Measurements from ENCODE around the gene GPATCH8.

The GPATCH8 gene

DNA sequence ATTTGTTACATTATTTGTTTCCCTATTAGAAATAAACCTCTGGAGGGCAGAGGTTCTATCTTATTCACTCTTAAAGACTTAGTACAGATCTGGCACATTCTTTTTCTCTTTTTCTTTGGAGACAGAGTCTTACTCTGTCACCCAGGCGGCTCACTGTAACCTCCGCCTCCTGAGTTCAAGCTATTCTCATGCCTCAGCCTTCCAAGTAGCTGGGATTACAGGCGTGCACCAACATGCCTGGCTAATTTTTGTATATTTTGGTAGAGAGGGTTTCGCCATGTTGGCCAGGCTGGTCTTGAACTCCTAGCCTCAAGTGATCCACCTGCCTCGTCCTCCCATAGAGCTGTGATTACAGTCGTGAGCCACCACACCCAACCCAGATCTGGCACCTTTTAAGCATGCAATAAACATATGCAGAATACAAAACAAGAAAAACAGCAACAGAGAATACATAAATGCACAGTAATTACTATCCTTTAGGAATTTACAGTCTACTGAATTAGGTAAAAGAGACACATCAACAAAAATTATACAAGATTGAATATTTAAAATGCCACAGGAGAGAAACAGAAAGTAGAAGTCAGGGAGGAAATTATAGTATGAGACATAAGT is 52.1 kb downstream of the GPATCH8 start:
- no peak for DNase-seq

- DNase-seq = no peak
Measured at GRCh38 chr17:44448412-44448811, 54.8 kb downstream of the GPATCH8 start.

- no peak for DNase-seq
Measured at GRCh38 chr17:44444735-44445105, 58.5 kb downstream of the GPATCH8 start.

DNA sequence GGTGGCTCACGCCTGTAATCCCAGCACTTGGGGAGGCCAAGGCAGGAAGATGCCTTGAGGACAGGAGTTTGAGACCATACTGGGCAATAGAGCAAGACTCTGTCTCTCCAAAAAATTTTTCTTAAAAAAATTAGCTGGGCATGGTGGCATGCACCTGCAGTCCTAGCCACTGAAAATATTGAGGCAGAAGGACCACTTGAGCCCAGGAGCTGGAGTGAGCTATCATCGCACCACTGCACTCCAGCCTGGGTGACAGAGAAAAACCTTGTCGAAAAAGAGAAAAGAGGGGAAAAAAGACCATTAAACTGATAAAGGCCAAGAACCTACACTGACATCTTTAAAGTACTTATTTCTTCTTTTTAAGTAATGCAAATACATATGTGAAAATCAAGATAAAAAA is 60.4 kb downstream of the GPATCH8 start:
- DNase-seq = no peak

DNA sequence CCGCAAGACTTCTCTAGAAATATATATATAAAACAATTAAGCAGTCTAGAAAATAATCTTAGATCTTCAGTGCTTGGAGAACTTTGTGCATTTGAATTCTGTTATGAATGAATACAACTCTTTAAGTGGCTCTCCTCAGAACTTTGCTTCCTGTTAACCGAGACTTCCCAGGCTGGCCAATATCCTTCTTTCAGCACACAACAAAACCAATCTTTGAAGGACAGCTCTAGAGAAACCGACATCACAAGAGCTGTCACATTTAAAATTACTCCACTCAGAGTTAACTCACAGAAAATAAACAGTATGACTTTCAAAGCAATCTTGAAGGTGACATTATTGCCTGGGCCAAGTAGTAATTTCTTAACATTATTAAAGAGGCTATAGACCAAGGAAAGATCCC is 64.0 kb downstream of the GPATCH8 start:
- peak in 1 of 2 donors; percentile 7 for DNase-seq

GRCh38 chr17:44438636-44439035 is 64.6 kb downstream of the GPATCH8 start:
- DNase-seq = peak; percentile 17 to 28

GRCh38 chr17:44436336-44436735 is 66.9 kb downstream of the GPATCH8 start:
- no peak for DNase-seq

DNA sequence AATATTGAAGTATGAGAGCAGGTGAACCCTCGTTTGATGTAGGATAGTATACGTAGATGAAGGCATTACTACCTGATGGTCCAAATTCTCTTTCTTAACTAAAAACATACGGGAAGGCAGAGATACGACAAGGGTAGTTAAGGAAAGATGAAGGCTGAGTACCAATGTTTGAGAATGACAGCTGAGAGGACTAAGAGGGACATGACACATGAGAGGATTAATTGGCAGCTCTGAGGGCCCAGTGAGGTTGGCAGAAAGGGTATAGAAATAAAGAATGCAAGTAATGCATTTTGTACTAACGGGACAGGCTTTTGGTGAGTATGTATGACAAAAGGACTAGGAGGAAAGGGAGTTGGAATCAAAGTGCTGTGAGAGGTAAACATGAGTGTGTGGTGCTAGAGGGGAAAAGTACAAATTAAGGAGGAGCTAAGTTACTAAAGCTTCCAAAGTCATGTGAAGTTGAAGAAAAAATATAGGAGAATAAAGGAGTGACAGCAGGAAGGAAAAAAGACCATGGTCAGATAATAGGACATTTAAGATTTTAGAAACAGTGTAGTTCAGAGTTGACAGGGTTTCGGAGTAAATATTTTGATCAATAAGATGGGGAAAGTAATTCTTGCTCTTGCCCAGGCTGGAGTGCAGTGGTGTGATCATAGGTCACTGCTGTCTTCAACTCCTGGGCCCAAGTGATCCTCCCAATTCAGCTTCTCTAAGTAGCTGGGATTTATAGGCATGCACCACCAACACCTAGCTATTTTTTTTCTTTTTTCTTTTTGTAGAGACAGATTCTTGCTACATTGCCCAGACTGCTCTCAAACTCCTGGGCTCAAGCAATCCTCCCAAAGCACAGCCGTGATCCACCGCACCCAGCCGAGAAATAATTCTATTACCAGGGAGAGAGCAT is 70.7 kb downstream of the GPATCH8 start:
- no peak for DNase-seq

DNA sequence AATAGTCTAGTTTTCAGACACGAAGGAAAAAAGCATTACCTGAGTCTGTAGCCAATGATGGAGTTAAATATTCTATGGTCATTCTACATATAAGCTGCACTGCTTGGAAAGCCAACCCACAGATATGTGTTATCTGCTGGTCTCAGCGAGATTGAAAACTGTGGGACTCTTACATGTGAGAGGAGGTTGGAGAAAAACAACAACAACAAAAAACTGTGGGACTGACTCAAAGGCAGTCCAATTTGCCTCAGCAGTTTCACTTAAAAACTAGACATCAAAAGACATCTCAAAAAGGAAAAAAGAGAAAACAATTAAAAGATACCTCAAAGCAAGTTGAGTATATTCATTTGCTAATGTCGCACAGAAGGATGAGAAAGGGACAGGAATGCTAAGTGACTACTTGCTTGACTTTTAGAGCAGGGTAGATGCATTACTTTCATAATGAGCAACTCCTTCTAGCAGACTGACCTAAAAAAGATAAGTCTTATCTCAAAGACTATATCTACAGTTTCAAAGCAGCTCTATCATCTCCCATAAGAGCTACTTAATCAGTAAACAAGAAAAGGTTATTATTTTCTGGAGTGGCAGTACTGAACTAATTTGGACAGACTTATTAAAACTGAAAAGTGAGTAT is 78.3 kb downstream of the GPATCH8 start:
- DNase-seq = no peak

- no peak for DNase-seq
Measured at GRCh38 chr17:44417553-44417952, 85.7 kb downstream of the GPATCH8 start.

- no peak for DNase-seq
Measured at GRCh38 chr17:44416558-44417289, 86.5 kb downstream of the GPATCH8 start.

DNA sequence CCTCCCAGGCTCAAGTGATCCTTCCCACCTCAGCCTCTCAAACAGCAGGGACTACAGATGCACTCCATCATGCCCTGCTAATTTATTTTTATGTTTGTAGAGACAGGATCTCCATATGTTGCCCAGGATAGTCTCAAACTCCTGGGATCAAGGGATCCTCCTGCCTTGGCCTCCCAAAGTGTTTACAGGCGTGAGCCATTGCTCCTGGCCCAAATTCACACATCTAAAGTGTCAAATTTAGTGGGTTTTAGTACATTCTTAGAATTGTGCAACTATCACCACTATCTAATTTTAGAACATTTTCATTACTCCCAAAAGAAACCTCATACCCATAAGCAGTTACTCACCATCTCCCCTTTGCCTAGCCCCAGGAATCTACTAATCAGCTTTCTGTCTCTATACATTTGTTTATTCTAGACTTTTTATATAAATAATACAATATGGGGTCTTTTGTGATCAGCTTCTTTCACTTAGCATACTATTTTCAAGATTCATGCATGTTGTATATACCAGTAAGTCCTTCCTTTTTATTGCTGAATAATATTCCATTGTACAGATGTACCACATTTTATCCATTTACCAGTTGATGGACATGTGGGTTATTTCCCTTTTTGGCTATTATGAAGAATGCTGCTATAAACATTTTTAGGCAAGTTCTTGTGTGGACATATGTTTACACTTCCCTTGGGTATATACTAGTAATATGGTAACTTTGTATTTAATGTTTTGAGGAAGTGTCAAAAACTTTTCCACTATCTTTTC is 88.6 kb downstream of the GPATCH8 start:
- DNase-seq = no peak

DNA sequence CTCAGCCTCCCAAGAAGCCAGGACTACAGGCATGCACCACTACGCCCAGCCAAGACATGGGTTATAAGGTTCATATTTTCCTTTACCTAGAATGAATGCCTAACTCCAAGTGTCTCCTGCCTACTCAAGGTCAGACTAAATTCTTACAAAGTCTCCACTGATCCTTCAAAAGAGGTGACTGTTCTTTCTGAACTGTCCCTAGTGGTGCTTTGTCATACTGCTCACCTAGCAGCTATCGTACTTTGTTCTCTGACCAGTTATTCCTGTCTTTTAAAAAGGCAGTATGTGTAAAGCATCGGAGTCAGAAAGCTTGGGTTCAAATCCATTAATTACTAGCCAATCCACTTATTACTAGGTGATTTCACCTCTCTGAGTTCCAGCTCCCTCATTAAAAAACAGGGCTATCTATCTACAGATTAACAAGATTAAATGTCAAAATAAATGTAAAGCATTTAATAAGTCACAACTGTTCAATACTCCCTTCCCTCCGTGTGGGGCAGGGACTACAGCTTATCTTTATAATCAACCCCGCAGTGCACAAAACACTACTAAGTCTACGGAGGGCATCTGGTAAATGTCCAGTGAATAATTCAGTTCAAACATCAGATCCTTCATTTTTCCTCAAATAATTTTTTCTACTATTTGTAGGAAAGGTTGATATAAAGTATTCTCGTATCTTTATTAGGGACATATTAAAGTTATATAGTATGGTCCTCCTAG is 93.7 kb downstream of the GPATCH8 start:
- DNase-seq = no peak

- DNase-seq = no peak
Measured at GRCh38 chr17:44408786-44409185, 94.4 kb downstream of the GPATCH8 start.

- no peak for DNase-seq
Measured at GRCh38 chr17:44402564-44403172, 100.5 kb downstream of the GPATCH8 start.

DNA sequence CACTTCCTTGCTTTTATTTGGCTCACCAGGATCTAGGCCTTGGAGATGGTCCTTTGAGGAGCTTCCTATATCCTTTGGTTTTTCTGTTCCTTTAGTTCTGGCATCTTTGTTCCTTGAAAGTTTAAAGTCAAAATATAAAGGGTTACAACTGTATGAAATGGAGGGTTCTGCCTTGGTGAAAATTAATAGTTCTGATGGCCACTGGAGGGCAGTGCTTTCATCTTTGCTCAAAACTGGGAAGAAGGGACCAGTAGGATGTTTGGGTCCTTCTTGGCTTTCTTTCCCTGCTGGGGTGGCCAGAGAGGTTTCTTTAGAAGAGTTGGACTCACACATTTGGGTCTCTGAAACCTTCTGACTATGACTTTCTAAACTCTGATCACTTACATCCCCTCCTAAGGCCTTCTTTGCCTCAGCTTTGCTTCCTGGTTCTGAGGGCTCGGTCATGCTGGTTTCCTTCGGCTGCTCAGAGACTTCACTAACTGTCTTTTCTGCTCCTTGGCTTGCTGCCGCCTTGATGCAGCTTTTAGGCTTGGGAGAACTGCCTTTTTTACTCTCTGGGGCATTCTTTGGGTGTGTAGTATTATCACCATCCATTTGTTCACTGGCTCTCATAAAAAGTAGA is 102.9 kb downstream of the GPATCH8 start:
- DNase-seq = no peak

- DNase-seq = no peak
Measured at GRCh38 chr17:44398692-44399691, 104.2 kb downstream of the GPATCH8 start.

DNA sequence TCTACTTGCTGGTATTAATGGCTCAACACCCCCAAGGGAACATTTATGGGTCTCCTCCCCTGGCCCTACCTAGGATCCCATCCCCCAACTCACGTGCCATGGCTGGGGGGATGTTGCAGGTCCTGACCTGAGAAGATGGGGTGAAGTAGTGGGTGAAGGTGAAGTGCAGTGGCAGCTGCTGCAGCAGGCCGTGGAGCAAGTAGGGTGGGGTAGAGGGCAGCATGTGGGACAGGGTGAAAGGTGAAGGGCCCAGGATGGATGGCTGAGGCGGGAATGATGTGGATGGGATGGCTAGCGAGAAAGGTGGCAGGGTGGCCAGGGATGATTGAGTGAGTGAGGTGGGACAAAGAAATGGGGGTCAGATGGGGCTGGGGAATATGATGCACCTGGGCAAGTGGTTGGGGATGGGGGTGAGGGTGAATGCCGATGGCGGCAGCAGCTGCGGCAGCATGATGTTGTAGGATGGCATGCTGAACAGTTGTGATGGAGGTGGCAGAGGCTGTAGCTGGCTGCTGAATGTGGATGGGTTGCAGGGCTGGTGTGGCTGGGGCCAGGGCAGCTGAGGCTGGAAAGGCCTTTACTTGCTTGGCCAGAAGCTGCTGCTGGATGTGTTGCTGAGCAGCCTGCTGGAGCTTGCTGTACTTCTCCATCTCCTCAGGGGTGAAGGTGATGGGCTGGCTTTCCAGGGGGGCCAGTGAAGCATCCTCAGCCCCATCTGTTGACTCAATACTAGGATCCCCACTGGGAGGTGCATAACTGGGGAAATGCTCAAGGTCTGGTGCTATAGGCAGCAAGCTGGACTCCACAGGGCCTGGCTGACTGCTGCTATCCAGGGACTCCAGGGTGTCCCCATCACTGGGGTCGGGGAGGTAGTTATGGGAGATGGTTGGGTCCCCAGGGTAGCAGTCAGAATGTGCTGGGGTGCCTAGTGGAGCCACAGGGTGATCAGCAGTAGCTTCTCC is 105.4 kb downstream of the GPATCH8 start:
- DNase-seq = no peak
